GM23338 (cell line): ENCODE results near the gene FCN1. TPM values are rescaled to one million over a fixed set of nuclear protein-coding genes. Genes with fewer than 3 reads are reported as not detected.

ENCODE experiments used
- ATAC-seq: fragments of 200-7000 bp; cut with Tn5 transposase; 3 replicates; pipeline ENCODE4 v1.9.1; 2020
- DNase-seq: peaks from one replicate; pipeline ENCODE4 v3.0.0-alpha.2; 2015; ENCODE audit warnings: low spot score
- H2AFZ ChIP-seq: fragments of 200-600 bp; sonication (generic); 2 replicates; pipeline ENCODE4 v1.8.0; 2016; ENCODE audit warnings: antibody characterized with exemption, mild to moderate bottlenecking, moderate library complexity
- H3F3A ChIP-seq: fragments of 200-600 bp; sonication (generic); replicated peaks from 2 replicates; pipeline ENCODE4 v1.8.0; 2017; ENCODE audit warnings: antibody characterized with exemption, mixed run types, low read depth
- H3K27ac ChIP-seq: fragments of 200-600 bp; sonication (generic); 2 replicates; pipeline ENCODE4 v1.6.1; 2016; ENCODE audit warnings: low read depth
- H3K27me3 ChIP-seq: fragments of 200-600 bp; sonication (generic); 2 replicates; pipeline ENCODE4 v1.8.0; 2016; ENCODE audit warnings: mild to moderate bottlenecking, mixed run types, moderate library complexity; ENCODE audit not compliant: insufficient read depth
- H3K36me3 ChIP-seq: fragments of 200-600 bp; sonication (generic); 2 replicates; pipeline ENCODE4 v1.8.0; 2016; ENCODE audit warnings: mild to moderate bottlenecking; ENCODE audit not compliant: insufficient read depth
- H3K4me1 ChIP-seq: fragments of 200-600 bp; sonication (generic); 2 replicates; pipeline ENCODE4 v1.8.0; 2016; ENCODE audit warnings: mild to moderate bottlenecking, moderate library complexity; ENCODE audit not compliant: insufficient read depth
- H3K4me2 ChIP-seq: fragments of 200-600 bp; sonication (generic); 2 replicates; pipeline ENCODE4 v1.7.1; 2017; ENCODE audit warnings: mixed run types
- H3K4me3 ChIP-seq: fragments of 200-600 bp; sonication (generic); 2 replicates; pipeline ENCODE4 v1.6.1; 2016; ENCODE audit warnings: mixed run types
- H3K79me2 ChIP-seq: fragments of 200-600 bp; sonication (generic); replicated peaks from 2 replicates; pipeline ENCODE4 v1.8.0; 2017; ENCODE audit warnings: mild to moderate bottlenecking; ENCODE audit not compliant: insufficient read depth
- H3K9me2 ChIP-seq: fragments of 200-600 bp; sonication (generic); 2 replicates; pipeline ENCODE4 v1.8.0; 2017; ENCODE audit not compliant: insufficient read depth
- H4K20me1 ChIP-seq: fragments of 200-600 bp; sonication (generic); replicated peaks from 2 replicates; pipeline ENCODE4 v1.8.0; 2017; ENCODE audit warnings: mild to moderate bottlenecking; ENCODE audit not compliant: insufficient read depth
- H3K27ac Mint-ChIP-seq: 2 replicates; pipeline ENCODE4 v1.8.0; 2020; ENCODE audit warnings: inconsistent platforms, mild to moderate bottlenecking, moderate library complexity, mixed read lengths
- H3K27me3 Mint-ChIP-seq: 3 replicates; pipeline ENCODE4 v1.8.0; 2022; ENCODE audit warnings: low read depth, mild to moderate bottlenecking, moderate library complexity, mixed read lengths, inconsistent platforms; ENCODE audit not compliant: insufficient read depth, poor library complexity
- H3K36me3 Mint-ChIP-seq: 3 replicates; pipeline ENCODE4 v1.8.0; 2021; ENCODE audit warnings: low read depth, mild to moderate bottlenecking, inconsistent platforms, moderate library complexity, mixed read lengths
- H3K4me1 Mint-ChIP-seq: 3 replicates; pipeline ENCODE4 v1.8.0; 2020; ENCODE audit warnings: mild to moderate bottlenecking, inconsistent platforms, mixed read lengths
- H3K4me3 Mint-ChIP-seq: 3 replicates; pipeline ENCODE4 v1.8.0; 2021; ENCODE audit warnings: moderate library complexity, mild to moderate bottlenecking, inconsistent platforms, mixed read lengths
- H3K9me3 Mint-ChIP-seq: 3 replicates; pipeline ENCODE4 v1.8.0; 2020; ENCODE audit warnings: moderate library complexity, mild to moderate bottlenecking, inconsistent platforms, mixed read lengths
- CREB1 ChIP-seq: fragments of 250-450 bp; sonication (Bioruptor Pico); IDR thresholded peaks from 2 replicates; pipeline ENCODE4 v1.5.0; 2020; ENCODE audit warnings: low read depth, mild to moderate bottlenecking, moderate library complexity
- EZH2 ChIP-seq: fragments of 200-600 bp; sonication (generic); IDR thresholded peaks from one replicate; pipeline ENCODE4 v1.8.0; 2017; ENCODE audit warnings: antibody characterized with exemption, mild to moderate bottlenecking, low read depth; ENCODE audit not compliant: unreplicated experiment
- JUNB ChIP-seq: IDR thresholded peaks from one replicate; pipeline ENCODE4 v1.6.1; 2016; ENCODE audit warnings: antibody characterized with exemption; ENCODE audit not compliant: unreplicated experiment
- STAT1 ChIP-seq: IDR thresholded peaks from one replicate; pipeline ENCODE4 v1.6.1; 2016; ENCODE audit warnings: antibody characterized with exemption; ENCODE audit not compliant: unreplicated experiment
- polyA plus RNA-seq: library from polyadenylated mRNA; unstranded; fragments of >200 nt; fragmentation: Nextera tagmentation; extraction: Ambion mirVana; gene quantifications from 2 replicates; pipeline ENCODE4 v1.2.1, GENCODE V29; 2016
- total RNA-seq: library from RNA; depleted of rRNA; stranded (reverse); fragments of >200 nt; shearing (Covaris generic); gene quantifications from 2 replicates; pipeline ENCODE4 v1.2.3, GENCODE V29; 2014
- TF ChIP-seq, protein P1 (sequence below): IDR thresholded peaks from one replicate; pipeline ENCODE4 v1.6.1; 2018; ENCODE audit warnings: antibody characterized with exemption; ENCODE audit not compliant: unreplicated experiment
- TF ChIP-seq, protein P2 (sequence below), 2 experiments: fragments of 200-600 bp in 1 of 2; sonication (generic) in 1 of 2; conservative IDR thresholded peaks; 2 replicates each; pipeline versions ENCODE4 v1.5.1 to v1.6.1; 2016 to 2017; ENCODE audit warnings: antibody characterized with exemption in 2 of 2, low read depth in 2 of 2, mild to moderate bottlenecking in 2 of 2, moderate library complexity in 1 of 2
- TF ChIP-seq, protein P3 (sequence below): fragments of 250-450 bp; sonication (Bioruptor Pico); IDR thresholded peaks from 2 replicates; pipeline ENCODE4 v1.5.0; 2020; ENCODE audit warnings: mild to moderate bottlenecking, moderate library complexity

Gene FCN1
- total and polyA plus RNA-seq, 2 experiments from 2014 or later, result not detected

DNA sequence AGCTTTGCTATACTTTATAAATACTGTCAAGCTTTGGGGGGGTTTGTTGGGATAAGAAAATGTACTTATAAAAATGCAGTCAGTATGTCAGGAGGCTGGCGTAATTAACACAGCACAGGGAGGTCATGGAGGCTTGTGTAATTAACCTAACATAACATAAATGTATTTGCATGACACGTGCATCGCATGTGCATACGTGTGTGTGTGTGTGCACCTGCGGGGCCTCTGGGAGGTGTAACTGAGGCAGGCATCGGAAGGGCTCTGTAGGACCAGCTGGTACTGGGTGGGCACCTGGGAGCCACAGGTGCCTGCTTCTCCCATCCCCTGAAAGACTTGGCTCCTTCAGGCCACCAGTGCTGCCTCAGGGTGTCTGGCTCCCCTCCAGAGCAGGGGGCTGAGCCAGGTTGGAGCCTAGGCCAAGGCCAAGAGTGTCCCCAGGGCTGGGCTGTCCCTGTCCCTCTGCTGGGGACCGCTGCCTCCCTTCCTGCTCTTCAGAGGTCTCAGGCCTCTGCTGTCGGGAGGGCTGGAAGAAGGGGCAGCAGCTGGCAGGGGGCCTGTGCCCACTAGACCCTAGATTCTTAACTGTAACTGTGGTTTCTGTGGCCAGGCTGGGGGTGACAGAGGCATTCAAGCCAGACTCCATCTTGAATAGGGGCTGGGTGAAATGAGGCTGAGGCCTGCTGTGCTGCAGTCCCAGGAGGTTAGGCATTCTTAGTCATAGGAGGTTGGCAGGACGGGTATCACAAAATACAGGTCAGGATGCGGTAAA is 28.1 kb downstream of the FCN1 start (continued):
- TF ChIP-seq STAT1, result no peak
- no peak for TF ChIP-seq CREB1 (CRISPR knock-in tag)
- TF ChIP-seq, protein P1, sequence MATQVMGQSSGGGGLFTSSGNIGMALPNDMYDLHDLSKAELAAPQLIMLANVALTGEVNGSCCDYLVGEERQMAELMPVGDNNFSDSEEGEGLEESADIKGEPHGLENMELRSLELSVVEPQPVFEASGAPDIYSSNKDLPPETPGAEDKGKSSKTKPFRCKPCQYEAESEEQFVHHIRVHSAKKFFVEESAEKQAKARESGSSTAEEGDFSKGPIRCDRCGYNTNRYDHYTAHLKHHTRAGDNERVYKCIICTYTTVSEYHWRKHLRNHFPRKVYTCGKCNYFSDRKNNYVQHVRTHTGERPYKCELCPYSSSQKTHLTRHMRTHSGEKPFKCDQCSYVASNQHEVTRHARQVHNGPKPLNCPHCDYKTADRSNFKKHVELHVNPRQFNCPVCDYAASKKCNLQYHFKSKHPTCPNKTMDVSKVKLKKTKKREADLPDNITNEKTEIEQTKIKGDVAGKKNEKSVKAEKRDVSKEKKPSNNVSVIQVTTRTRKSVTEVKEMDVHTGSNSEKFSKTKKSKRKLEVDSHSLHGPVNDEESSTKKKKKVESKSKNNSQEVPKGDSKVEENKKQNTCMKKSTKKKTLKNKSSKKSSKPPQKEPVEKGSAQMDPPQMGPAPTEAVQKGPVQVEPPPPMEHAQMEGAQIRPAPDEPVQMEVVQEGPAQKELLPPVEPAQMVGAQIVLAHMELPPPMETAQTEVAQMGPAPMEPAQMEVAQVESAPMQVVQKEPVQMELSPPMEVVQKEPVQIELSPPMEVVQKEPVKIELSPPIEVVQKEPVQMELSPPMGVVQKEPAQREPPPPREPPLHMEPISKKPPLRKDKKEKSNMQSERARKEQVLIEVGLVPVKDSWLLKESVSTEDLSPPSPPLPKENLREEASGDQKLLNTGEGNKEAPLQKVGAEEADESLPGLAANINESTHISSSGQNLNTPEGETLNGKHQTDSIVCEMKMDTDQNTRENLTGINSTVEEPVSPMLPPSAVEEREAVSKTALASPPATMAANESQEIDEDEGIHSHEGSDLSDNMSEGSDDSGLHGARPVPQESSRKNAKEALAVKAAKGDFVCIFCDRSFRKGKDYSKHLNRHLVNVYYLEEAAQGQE, result no peak
- TF ChIP-seq JUNB, result no peak

DNA sequence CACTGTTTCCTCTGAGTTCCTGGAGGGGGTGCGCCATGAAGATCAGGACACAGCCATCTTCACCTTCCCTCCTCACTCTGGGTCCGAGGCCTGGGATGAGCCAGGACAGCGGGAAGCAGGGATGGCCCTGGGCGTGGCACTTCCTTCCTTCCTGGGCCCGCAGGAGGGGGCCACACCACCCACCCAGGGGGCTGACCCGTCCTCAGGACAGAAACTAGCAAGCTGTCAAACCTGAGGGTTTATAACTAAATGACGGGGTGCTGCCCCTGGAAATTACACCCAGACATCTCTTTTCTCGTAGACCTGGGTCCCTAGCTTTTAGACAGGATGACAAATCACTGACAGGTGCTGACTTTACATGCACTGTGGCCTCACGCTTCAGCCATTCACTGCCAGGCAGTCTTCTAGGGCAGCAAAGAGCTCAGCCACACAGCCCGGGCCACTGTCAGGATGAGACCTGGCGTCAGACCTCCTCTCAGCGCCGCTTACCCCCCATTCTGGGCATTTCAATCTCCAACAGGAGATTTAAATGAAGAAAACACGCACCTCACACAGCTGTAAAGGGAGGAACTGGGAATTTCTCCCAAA is 29.0 kb downstream of the FCN1 start:
- Mint-ChIP-seq H3K4me1 (no peaks in the 10 kb centered on the region), H3K27ac (no peak overlapping the region), H3K36me3 (peaks cover 2% of the 10 kb centered on the region; the same call in 1 of the 3 replicates), H3K4me3 (no peak overlapping the region), H3K27me3 (no peaks in the 10 kb centered on the region), H3K9me3 (peaks cover 6% of the 10 kb centered on the region; the same call in 2 of the 3 replicates)
- no peaks in the 10 kb centered on the region for H4K20me1 ChIP-seq
- H3K27ac ChIP-seq, result no peak overlapping the region
- no peaks in the 10 kb centered on the region for H3K9me2 ChIP-seq
- no peak overlapping the region for H2AFZ ChIP-seq
- H3K79me2 ChIP-seq, result no peaks in the 10 kb centered on the region
- H3K4me3 ChIP-seq, result no peak overlapping the region
- DNase-seq (no peak), ATAC-seq (no peak)
- H3K4me1 ChIP-seq, result no peaks in the 10 kb centered on the region
- no peak overlapping the region for H3K4me2 ChIP-seq
- no peaks in the 10 kb centered on the region for H3K36me3 ChIP-seq
- H3K27me3 ChIP-seq, result no peaks in the 10 kb centered on the region
- H3F3A ChIP-seq, result no peaks in the 10 kb centered on the region
- TF ChIP-seq, protein P2, sequence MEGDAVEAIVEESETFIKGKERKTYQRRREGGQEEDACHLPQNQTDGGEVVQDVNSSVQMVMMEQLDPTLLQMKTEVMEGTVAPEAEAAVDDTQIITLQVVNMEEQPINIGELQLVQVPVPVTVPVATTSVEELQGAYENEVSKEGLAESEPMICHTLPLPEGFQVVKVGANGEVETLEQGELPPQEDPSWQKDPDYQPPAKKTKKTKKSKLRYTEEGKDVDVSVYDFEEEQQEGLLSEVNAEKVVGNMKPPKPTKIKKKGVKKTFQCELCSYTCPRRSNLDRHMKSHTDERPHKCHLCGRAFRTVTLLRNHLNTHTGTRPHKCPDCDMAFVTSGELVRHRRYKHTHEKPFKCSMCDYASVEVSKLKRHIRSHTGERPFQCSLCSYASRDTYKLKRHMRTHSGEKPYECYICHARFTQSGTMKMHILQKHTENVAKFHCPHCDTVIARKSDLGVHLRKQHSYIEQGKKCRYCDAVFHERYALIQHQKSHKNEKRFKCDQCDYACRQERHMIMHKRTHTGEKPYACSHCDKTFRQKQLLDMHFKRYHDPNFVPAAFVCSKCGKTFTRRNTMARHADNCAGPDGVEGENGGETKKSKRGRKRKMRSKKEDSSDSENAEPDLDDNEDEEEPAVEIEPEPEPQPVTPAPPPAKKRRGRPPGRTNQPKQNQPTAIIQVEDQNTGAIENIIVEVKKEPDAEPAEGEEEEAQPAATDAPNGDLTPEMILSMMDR (conservative IDR thresholded peaks at IDR 0.05; ENCODE audit: low read depth in 2 of 2), result no peak
- TF ChIP-seq, protein P3, sequence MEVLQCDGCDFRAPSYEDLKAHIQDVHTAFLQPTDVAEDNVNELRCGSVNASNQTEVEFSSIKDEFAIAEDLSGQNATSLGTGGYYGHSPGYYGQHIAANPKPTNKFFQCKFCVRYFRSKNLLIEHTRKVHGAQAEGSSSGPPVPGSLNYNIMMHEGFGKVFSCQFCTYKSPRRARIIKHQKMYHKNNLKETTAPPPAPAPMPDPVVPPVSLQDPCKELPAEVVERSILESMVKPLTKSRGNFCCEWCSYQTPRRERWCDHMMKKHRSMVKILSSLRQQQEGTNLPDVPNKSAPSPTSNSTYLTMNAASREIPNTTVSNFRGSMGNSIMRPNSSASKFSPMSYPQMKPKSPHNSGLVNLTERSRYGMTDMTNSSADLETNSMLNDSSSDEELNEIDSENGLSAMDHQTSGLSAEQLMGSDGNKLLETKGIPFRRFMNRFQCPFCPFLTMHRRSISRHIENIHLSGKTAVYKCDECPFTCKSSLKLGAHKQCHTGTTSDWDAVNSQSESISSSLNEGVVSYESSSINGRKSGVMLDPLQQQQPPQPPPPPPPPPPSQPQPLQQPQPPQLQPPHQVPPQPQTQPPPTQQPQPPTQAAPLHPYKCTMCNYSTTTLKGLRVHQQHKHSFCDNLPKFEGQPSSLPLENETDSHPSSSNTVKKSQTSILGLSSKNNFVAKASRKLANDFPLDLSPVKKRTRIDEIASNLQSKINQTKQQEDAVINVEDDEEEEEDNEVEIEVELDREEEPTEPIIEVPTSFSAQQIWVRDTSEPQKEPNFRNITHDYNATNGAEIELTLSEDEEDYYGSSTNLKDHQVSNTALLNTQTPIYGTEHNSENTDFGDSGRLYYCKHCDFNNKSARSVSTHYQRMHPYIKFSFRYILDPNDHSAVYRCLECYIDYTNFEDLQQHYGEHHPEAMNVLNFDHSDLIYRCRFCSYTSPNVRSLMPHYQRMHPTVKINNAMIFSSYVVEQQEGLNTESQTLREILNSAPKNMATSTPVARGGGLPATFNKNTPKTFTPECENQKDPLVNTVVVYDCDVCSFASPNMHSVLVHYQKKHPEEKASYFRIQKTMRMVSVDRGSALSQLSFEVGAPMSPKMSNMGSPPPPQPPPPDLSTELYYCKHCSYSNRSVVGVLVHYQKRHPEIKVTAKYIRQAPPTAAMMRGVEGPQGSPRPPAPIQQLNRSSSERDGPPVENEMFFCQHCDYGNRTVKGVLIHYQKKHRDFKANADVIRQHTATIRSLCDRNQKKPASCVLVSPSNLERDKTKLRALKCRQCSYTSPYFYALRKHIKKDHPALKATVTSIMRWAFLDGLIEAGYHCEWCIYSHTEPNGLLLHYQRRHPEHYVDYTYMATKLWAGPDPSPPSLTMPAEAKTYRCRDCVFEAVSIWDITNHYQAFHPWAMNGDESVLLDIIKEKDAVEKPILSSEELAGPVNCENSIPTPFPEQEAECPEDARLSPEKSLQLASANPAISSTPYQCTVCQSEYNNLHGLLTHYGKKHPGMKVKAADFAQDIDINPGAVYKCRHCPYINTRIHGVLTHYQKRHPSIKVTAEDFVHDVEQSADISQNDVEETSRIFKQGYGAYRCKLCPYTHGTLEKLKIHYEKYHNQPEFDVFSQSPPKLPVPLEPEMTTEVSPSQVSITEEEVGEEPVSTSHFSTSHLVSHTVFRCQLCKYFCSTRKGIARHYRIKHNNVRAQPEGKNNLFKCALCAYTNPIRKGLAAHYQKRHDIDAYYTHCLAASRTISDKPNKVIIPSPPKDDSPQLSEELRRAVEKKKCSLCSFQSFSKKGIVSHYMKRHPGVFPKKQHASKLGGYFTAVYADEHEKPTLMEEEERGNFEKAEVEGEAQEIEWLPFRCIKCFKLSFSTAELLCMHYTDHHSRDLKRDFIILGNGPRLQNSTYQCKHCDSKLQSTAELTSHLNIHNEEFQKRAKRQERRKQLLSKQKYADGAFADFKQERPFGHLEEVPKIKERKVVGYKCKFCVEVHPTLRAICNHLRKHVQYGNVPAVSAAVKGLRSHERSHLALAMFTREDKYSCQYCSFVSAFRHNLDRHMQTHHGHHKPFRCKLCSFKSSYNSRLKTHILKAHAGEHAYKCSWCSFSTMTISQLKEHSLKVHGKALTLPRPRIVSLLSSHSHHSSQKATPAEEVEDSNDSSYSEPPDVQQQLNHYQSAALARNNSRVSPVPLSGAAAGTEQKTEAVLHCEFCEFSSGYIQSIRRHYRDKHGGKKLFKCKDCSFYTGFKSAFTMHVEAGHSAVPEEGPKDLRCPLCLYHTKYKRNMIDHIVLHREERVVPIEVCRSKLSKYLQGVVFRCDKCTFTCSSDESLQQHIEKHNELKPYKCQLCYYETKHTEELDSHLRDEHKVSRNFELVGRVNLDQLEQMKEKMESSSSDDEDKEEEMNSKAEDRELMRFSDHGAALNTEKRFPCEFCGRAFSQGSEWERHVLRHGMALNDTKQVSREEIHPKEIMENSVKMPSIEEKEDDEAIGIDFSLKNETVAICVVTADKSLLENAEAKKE (CRISPR knock-in tag), result no peak
- TF ChIP-seq STAT1, result no peak
- no peak for TF ChIP-seq EZH2
- TF ChIP-seq, protein P1, result no peak
